LNCAP (cell line): Measurements from ENCODE around the gene GDPD2.

Experiments used
- CTCF ChIP-seq: fragments of 450-650 bp; IDR thresholded peaks from 2 replicates; pipeline ENCODE4 v1.5.1; 2017; ENCODE audit warnings: mild to moderate bottlenecking

GDPD2 gene

GRCh38 chrX:70479922-70480659, 57.0 kb downstream of the GDPD2 start:
- no peak for TF ChIP-seq CTCF

- no peak for TF ChIP-seq CTCF
Measured at GRCh38 chrX:70480660-70481018, 57.5 kb downstream of the GDPD2 start.

GRCh38 chrX:70481471-70482270, 58.6 kb downstream of the GDPD2 start:
- TF ChIP-seq CTCF, result no peak

- no peak for TF ChIP-seq CTCF
Measured at GRCh38 chrX:70482300-70482699, 59.2 kb downstream of the GDPD2 start.
